BJ (cell line): ENCODE results near the gene S100A6. TPM values are rescaled to one million over a fixed set of nuclear protein-coding genes. Genes with fewer than 3 reads are reported as not detected.

ENCODE experiments used
- CTCF ChIA-PET: fragments of 350-600 bp; formaldehyde crosslinking; extraction: SDS; loops from one replicate; lab custom pipeline; 2021; ENCODE audit warnings: antibody characterized with exemption, inconsistent platforms; lab: Yijun Ruan, JAX
- POLR2A ChIA-PET: fragments of 300-600 bp; sonication (Branson Sonifier 250); formaldehyde crosslinking; extraction: SDS; loops from one replicate; lab custom pipeline; 2021; ENCODE audit warnings: antibody characterized with exemption; lab: Charles Lee
- DNase-seq: peaks from one replicate; pipeline ENCODE4 v3.0.0-alpha.2; 2011; ENCODE audit warnings: low read depth
- H3K27me3 ChIP-seq: 2 replicates; pipeline ENCODE4 v1.6.0; 2011; ENCODE audit warnings: low read length; ENCODE audit not compliant: control insufficient read depth, insufficient read depth
- H3K36me3 ChIP-seq: 2 replicates; pipeline ENCODE4 v1.5.1; 2011; ENCODE audit warnings: low read length; ENCODE audit not compliant: control insufficient read depth, insufficient read depth
- H3K4me3 ChIP-seq: 2 replicates; pipeline ENCODE4 v1.5.1; 2011; ENCODE audit warnings: low read depth, mild to moderate bottlenecking, control low read depth, low read length
- CTCF ChIP-seq: IDR thresholded peaks from 2 replicates; pipeline ENCODE4 v1.5.1; 2011; ENCODE audit warnings: low read depth, mild to moderate bottlenecking, control low read depth, inconsistent platforms, low read length, moderate library complexity; ENCODE audit not compliant: insufficient read depth
- polyA plus RNA-seq: library from polyadenylated mRNA; depleted of rRNA; stranded (reverse); fragments of >200 nt; gene quantifications from 2 replicates; pipeline ENCODE4 v1.2.3, GENCODE V29; 2011

Gene S100A6
- polyA plus RNA-seq, 1 experiment, result 1,308 TPM

GRCh38 chr1:153495536-153495935 lies 40.3 kb downstream of the S100A6 start:
- H3K27me3 ChIP-seq, result peaks cover 13% of the 10 kb centered on the region
- ChIA-PET POLR2A (no interaction called here), CTCF (interaction anchor here (0.6 to 18.6 kb wide), 28 partner anchors 10 to 175 kb away, joined by 3 to 404 read pairs (median 6); partner anchors contain the start of genes PGLYRP4, S100A12, S100A2 and S100A5)
- H3K4me3 ChIP-seq, result no peak overlapping the region
- no peak for TF ChIP-seq CTCF
- DNase-seq, result no peak
- no peaks in the 10 kb centered on the region for H3K36me3 ChIP-seq

GRCh38 chr1:153494976-153495535 lies 40.7 kb downstream of the S100A6 start:
- no peak for DNase-seq
- CTCF ChIA-PET, result interaction anchor here (0.6 to 18.6 kb wide), 37 partner anchors 11 to 174 kb away, joined by 3 to 404 read pairs (median 5); partner anchors contain the start of genes PGLYRP4, S100A12, S100A2 and S100A5
- TF ChIP-seq CTCF, result peak; percentile 97
- Histone ChIP-seq H3K4me3 (no peak overlapping the region), H3K27me3 (peaks cover 13% of the 10 kb centered on the region), H3K36me3 (no peaks in the 10 kb centered on the region)
- POLR2A ChIA-PET, result no interaction called here

GRCh38 chr1:153493343-153493960 lies 42.3 kb downstream of the S100A6 start:
- no peak for DNase-seq
- POLR2A ChIA-PET, result no interaction called here
- CTCF ChIA-PET, result interaction anchor here (1.1 to 18.6 kb wide), 13 partner anchors 9 to 157 kb away, joined by 3 to 404 read pairs (median 11); partner anchors contain the start of genes PGLYRP4 and S100A9
- no peaks in the 10 kb centered on the region for H3K36me3 ChIP-seq
- TF ChIP-seq CTCF, result no peak
- peaks cover 4% of the 10 kb centered on the region for H3K27me3 ChIP-seq
- H3K4me3 ChIP-seq, result no peak overlapping the region

DNA sequence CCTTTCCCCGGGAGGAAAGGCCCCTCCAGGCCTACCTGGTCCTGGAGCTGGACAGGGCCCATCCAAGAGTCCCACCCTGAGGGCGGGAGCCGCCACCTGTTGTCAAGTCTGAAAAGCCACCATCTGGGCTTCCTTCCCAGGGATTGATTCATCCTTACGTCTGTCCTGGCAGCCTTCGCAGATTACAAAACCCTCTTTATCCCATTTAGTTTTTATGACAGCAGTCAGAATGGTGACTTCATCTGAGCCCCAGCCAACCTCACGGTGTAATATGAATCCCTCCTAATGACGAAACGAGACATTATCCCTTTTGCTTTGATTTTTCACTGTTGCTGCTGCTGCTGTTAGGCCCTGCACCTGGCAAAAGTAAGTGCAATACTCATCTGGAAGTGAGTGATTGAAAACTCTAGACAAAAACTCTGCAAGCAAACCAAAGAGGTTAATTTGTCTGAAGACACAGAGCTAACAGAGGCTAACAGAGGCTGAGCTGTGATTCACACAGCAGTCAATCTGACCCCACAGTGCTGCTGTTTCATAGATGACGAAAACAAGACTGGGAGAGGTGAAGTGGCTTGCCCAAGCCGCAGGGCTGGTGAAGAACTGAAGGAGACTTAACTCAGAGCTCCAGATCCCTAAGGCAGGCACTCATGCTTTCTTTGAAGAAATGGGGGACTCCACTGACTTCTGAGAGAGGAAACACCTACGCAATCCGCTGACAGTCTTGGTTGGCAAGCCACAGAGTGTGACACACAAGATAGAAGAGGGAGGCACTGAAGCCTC lies 45.3 kb downstream of the S100A6 start:
- POLR2A ChIA-PET, result no interaction called here
- no peak overlapping the region for H3K4me3 ChIP-seq

More for the DNA sequence above, 45.3 kb downstream of the S100A6 start:
- no peaks in the 10 kb centered on the region for H3K36me3 ChIP-seq
- no peaks in the 10 kb centered on the region for H3K27me3 ChIP-seq
- CTCF ChIA-PET, result interaction anchor here (0.6 to 18.6 kb wide), 8 partner anchors 9 to 702 kb away, joined by 3 to 404 read pairs (median 3); partner anchors contain the start of genes PGLYRP4 and S100A9
- DNase-seq, result peak; percentile 86
- TF ChIP-seq CTCF, result peak; percentile 12; the same call in 1 of the 2 replicates
